A673 (cell line): ENCODE data around the gene SCYL3. TPM values are rescaled to one million over a fixed set of nuclear protein-coding genes. Genes with fewer than 3 reads are reported as not detected.

Source experiments
- BruUV-seq: library from RNA; stranded (reverse); fragments of 400-500 nt; replicated peaks from 2 replicates; lab custom pipeline; 2021; lab: Mats Ljungman, UMichigan
- CTCF ChIA-PET: fragments of 300-600 bp; sonication (Branson Sonifier 250); formaldehyde crosslinking; loops from one replicate; lab custom pipeline; 2022; ENCODE audit warnings: antibody characterized with exemption; lab: Charles Lee
- POLR2A ChIA-PET: fragments of 300-600 bp; sonication (Branson Sonifier 250); formaldehyde crosslinking; loops from one replicate; lab custom pipeline; 2022; ENCODE audit warnings: antibody characterized with exemption; ENCODE audit not compliant: low non-redundant PET; lab: Charles Lee
- DNase-seq: peaks from one replicate; pipeline ENCODE4 v3.0.0-alpha.2; 2015; ENCODE audit warnings: low spot score
- H3K27ac ChIP-seq: fragments of 200-600 bp; sonication (generic); 2 replicates; pipeline ENCODE4 v1.5.1; 2016; ENCODE audit warnings: mixed run types, low read depth, mild to moderate bottlenecking, mixed read lengths, antibody characterized with exemption, low read length; ENCODE audit not compliant: poor library complexity, severe bottlenecking
- H3K27me3 ChIP-seq: fragments of 200-600 bp; sonication (generic); replicated peaks from 2 replicates; pipeline ENCODE4 v1.6.1; 2017; ENCODE audit warnings: mixed run types, low read depth, mild to moderate bottlenecking, mixed read lengths, antibody characterized with exemption, low read length; ENCODE audit not compliant: insufficient read depth, poor library complexity
- H3K36me3 ChIP-seq: fragments of 200-600 bp; sonication (generic); 2 replicates; pipeline ENCODE4 v1.6.1; 2016; ENCODE audit warnings: mixed run types, mild to moderate bottlenecking, mixed read lengths, antibody characterized with exemption, low read length; ENCODE audit not compliant: insufficient read depth, poor library complexity, severe bottlenecking
- H3K4me1 ChIP-seq: fragments of 200-600 bp; sonication (generic); 2 replicates; pipeline ENCODE4 v1.6.1; 2017; ENCODE audit warnings: mixed run types, mild to moderate bottlenecking, mixed read lengths, antibody characterized with exemption, low read length; ENCODE audit not compliant: insufficient read depth, poor library complexity, severe bottlenecking
- H3K4me3 ChIP-seq: fragments of 200-600 bp; sonication (generic); 2 replicates; pipeline ENCODE4 v1.5.1; 2016; ENCODE audit warnings: low read depth, mixed run types, mild to moderate bottlenecking, mixed read lengths, low read length; ENCODE audit not compliant: poor library complexity, severe bottlenecking
- H3K9me3 ChIP-seq: fragments of 200-600 bp; sonication (generic); 2 replicates; pipeline ENCODE4 v1.6.1; 2016; ENCODE audit warnings: mixed run types, low read depth, mild to moderate bottlenecking, mixed read lengths, antibody characterized with exemption, low read length; ENCODE audit not compliant: poor library complexity, severe bottlenecking
- EZH2 ChIP-seq: fragments of 200-600 bp; sonication (generic); IDR thresholded peaks from 2 replicates; pipeline ENCODE4 v1.6.1; 2017; ENCODE audit warnings: borderline replicate concordance, low read depth, mild to moderate bottlenecking, mixed read lengths, antibody characterized with exemption, low read length; ENCODE audit not compliant: poor library complexity, severe bottlenecking
- intact Hi-C: fragments of 100-400 bp; cut with micrococcal nuclease; formaldehyde crosslinking; loops from one replicate; pipeline ENCODE4 v1.10.0; 2022; ENCODE audit not compliant: unreplicated experiment
- total RNA-seq: library from RNA; stranded (reverse); gene quantifications from 2 replicates; pipeline ENCODE4 v1.2.3, GENCODE V29; 2021
- TF ChIP-seq, protein P1 (sequence below): fragments of 300-800, 200-600 bp; sonication (generic); conservative IDR thresholded peaks from 2 replicates; pipeline ENCODE4 v1.5.1; 2017; ENCODE audit warnings: low read depth, mild to moderate bottlenecking, antibody characterized with exemption, low read length, moderate library complexity, mixed read lengths

The SCYL3 gene
- total RNA-seq, 1 experiment from 2014 or later: 5.3 TPM

DNA sequence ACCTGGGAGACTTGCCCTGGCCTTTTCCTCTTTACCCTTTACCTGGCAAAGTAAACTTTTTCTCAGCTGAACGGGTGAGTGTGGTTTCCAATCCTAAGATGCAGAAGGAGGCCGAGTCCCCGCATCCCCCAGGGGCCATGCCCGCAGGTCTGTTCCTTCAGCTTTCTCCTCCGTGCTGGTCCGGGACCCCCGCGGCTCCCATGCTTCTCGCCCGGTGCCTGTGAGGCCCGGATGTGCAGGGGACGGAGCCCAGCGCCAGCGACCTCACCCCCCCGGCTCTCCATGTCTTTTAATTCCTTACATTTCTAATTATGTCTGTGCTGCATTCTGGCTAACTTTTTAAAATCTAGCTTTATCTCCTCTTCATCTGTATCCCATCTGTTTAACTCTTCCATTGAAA lies 21.5 kb upstream of the SCYL3 start:
- CTCF ChIA-PET: no interaction called here
- Histone ChIP-seq H3K4me1 (no peaks in the 10 kb centered on the region), H3K9me3 (no peaks in the 10 kb centered on the region), H3K36me3 (no peaks in the 10 kb centered on the region), H3K27ac (no peak overlapping the region), H3K27me3 (no peaks in the 10 kb centered on the region), H3K4me3 (no peak overlapping the region)
- POLR2A ChIA-PET: no interaction called here
- intact Hi-C loops: no loop called here
- TF ChIP-seq EZH2: no peak
- TF ChIP-seq, protein P1, sequence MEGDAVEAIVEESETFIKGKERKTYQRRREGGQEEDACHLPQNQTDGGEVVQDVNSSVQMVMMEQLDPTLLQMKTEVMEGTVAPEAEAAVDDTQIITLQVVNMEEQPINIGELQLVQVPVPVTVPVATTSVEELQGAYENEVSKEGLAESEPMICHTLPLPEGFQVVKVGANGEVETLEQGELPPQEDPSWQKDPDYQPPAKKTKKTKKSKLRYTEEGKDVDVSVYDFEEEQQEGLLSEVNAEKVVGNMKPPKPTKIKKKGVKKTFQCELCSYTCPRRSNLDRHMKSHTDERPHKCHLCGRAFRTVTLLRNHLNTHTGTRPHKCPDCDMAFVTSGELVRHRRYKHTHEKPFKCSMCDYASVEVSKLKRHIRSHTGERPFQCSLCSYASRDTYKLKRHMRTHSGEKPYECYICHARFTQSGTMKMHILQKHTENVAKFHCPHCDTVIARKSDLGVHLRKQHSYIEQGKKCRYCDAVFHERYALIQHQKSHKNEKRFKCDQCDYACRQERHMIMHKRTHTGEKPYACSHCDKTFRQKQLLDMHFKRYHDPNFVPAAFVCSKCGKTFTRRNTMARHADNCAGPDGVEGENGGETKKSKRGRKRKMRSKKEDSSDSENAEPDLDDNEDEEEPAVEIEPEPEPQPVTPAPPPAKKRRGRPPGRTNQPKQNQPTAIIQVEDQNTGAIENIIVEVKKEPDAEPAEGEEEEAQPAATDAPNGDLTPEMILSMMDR: no peak
- BruUV-seq: no TSS peak
- DNase-seq: no peak

DNA sequence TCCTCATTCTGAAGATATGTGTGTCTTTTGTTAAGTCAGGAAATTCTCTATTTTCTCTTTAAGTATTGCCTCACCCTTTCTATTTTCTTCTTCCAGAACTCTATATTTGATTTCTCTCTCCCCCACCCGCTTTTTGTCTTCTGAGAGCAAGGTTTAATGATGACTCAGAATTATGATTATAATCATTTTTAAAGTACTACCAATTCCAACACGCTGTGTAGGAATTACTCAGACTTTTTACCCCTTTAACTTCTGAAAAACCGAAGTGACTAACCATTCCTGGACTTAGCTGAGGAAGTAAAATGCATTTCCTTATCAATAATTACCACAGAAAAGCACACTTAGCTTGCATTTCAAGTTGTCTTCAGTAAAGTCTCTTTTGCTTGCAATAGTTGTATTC lies 20.8 kb upstream of the SCYL3 start:
- ChIA-PET POLR2A (no interaction called here), CTCF (no interaction called here)
- Histone ChIP-seq H3K36me3 (no peaks in the 10 kb centered on the region), H3K4me3 (no peak overlapping the region), H3K9me3 (no peaks in the 10 kb centered on the region), H3K27me3 (no peaks in the 10 kb centered on the region), H3K27ac (no peak overlapping the region), H3K4me1 (no peaks in the 10 kb centered on the region)
- peak; percentile 14 for DNase-seq
- no peak for TF ChIP-seq EZH2
- TF ChIP-seq, protein P1: no peak
- no TSS peak for BruUV-seq
- intact Hi-C loops: no loop called here

GRCh38 chr1:169909499-169909898 lies 15.8 kb upstream of the SCYL3 start:
- TF ChIP-seq, protein P1: no peak
- no peak for TF ChIP-seq EZH2
- POLR2A ChIA-PET: no interaction called here
- BruUV-seq: no TSS peak
- intact Hi-C loops: loop anchor here (10.0 kb wide), 1 partner anchor 55 kb away; no protein-coding TSS in a partner anchor
- H3K9me3 ChIP-seq: no peaks in the 10 kb centered on the region
- no peak for DNase-seq
- H3K4me3 ChIP-seq: no peak overlapping the region
- no peaks in the 10 kb centered on the region for H3K27me3 ChIP-seq
- no peaks in the 10 kb centered on the region for H3K36me3 ChIP-seq
- no peak overlapping the region for H3K27ac ChIP-seq
- CTCF ChIA-PET: no interaction called here
- H3K4me1 ChIP-seq: no peaks in the 10 kb centered on the region
